A549 (cell line): ENCODE measurements around the gene IGSF5. TPM values are rescaled to one million over a fixed set of nuclear protein-coding genes. Genes with fewer than 3 reads are reported as not detected.

Experiments used
- ATAC-seq, 2 experiments: fragments of 200-7000 bp in 1 of 2; fragments of >200 bp in 1 of 2; cut with Nextera tagmentation in 1 of 2; cut with Tn5 transposase in 1 of 2; 3 replicates each; pipeline versions ENCODE4 v1.8.0 to v1.9.1; 2018 to 2020; ENCODE audit warnings: mild to moderate bottlenecking in 1 of 2, moderate library complexity in 1 of 2
- CTCF ChIA-PET: fragments of 300-600 bp; sonication (Branson Sonifier 250); formaldehyde crosslinking; extraction: SDS; loops from one replicate; lab custom pipeline; 2021; ENCODE audit warnings: antibody characterized with exemption, inconsistent platforms; lab: Yijun Ruan, JAX
- POLR2A ChIA-PET: fragments of 350-600 bp; formaldehyde crosslinking; extraction: SDS; loops from one replicate; lab custom pipeline; 2021; ENCODE audit warnings: antibody characterized with exemption, inconsistent platforms; lab: Yijun Ruan, JAX
- DNase-seq, 2 experiments: peaks; one replicate each; pipeline versions ENCODE4 v3.0.0 to v3.0.0-alpha.2; 2011 to 2016; ENCODE audit warnings: low read depth in 1 of 2, low spot score in 1 of 2
- FAIRE-seq: peaks from 2 replicates; lab custom pipeline; 2011; peaks lifted over from hg19 to GRCh38; lab: Jason Lieb, UNC
- H3K27ac ChIP-seq, 2 experiments: fragments of >200 bp; sonication (Bioruptor Twin); formaldehyde crosslinking; 3 replicates each; pipeline ENCODE4 v1.5.1; 2016 to 2017
- H3K4me1 ChIP-seq: fragments of >200 bp; sonication (Bioruptor Twin); formaldehyde crosslinking; 3 replicates; pipeline ENCODE4 v1.6.1; 2016
- H3K4me2 ChIP-seq: fragments of >200 bp; sonication (Bioruptor Twin); formaldehyde crosslinking; 3 replicates; pipeline ENCODE4 v1.6.1; 2016
- H3K4me3 ChIP-seq: fragments of >200 bp; sonication (Bioruptor Twin); formaldehyde crosslinking; 3 replicates; pipeline ENCODE4 v1.5.1; 2016
- H3K9me3 ChIP-seq: fragments of >200 bp; sonication (Bioruptor Twin); formaldehyde crosslinking; 3 replicates; pipeline ENCODE4 v1.6.1; 2016
- BHLHE40 ChIP-seq: IDR thresholded peaks from 2 replicates; pipeline ENCODE4 v1.6.1; 2012; ENCODE audit warnings: low read depth, low read length, inconsistent platforms
- CBX8 ChIP-seq: fragments of 200-600 bp; sonication (generic); IDR thresholded peaks from 2 replicates; pipeline ENCODE4 v1.6.1; 2016
- EHF ChIP-seq: fragments of 250-450 bp; sonication (Bioruptor Pico); IDR thresholded peaks from 2 replicates; pipeline ENCODE4 v1.5.0; 2020; ENCODE audit warnings: mild to moderate bottlenecking
- EHMT2 ChIP-seq: fragments of 200-600 bp; sonication (generic); IDR thresholded peaks from 2 replicates; pipeline ENCODE4 v1.6.1; 2016; ENCODE audit warnings: antibody characterized with exemption, low read depth, mild to moderate bottlenecking, moderate library complexity
- ESRRA ChIP-seq: fragments of 150-350 bp; IDR thresholded peaks from 2 replicates; pipeline ENCODE4 v1.6.1; 2014; ENCODE audit warnings: mild to moderate bottlenecking, low read length, borderline replicate concordance
- FOSB ChIP-seq: fragments of 250-450 bp; sonication (Bioruptor Pico); IDR thresholded peaks from 2 replicates; pipeline ENCODE4 v1.5.0; 2020; ENCODE audit warnings: mild to moderate bottlenecking, moderate library complexity
- FOSL2 ChIP-seq, 2 experiments: fragments of 450-650 bp in 1 of 2; fragments of >200 bp in 1 of 2; sonication (Bioruptor Twin) in 1 of 2; formaldehyde crosslinking; IDR thresholded peaks; 2 replicates each; pipeline versions ENCODE4 v1.5.0 to v1.6.1; 2016 to 2020; ENCODE audit warnings: mild to moderate bottlenecking in 1 of 2, moderate library complexity in 1 of 2
- HOXA7 ChIP-seq: fragments of 250-450 bp; sonication (Bioruptor Pico); IDR thresholded peaks from 2 replicates; pipeline ENCODE4 v1.5.0; 2020; ENCODE audit warnings: mild to moderate bottlenecking, moderate library complexity
- HOXB5 ChIP-seq: fragments of 250-450 bp; sonication (Bioruptor Pico); IDR thresholded peaks from 2 replicates; pipeline ENCODE4 v1.5.0; 2020; ENCODE audit warnings: mild to moderate bottlenecking, moderate library complexity
- KDM1A ChIP-seq: fragments of 200-600 bp; sonication (generic); IDR thresholded peaks from 2 replicates; pipeline ENCODE4 v1.6.1; 2016; ENCODE audit warnings: low read depth, mild to moderate bottlenecking
- KDM5A ChIP-seq: fragments of 200-600 bp; sonication (generic); IDR thresholded peaks from 2 replicates; pipeline ENCODE4 v1.6.1; 2016; ENCODE audit warnings: antibody characterized with exemption, mild to moderate bottlenecking
- MYC ChIP-seq: IDR thresholded peaks from 2 replicates; pipeline ENCODE4 v1.6.1; 2012; ENCODE audit warnings: mild to moderate bottlenecking, inconsistent platforms, low read length, improper control_type of control experiment, borderline replicate concordance
- PHF8 ChIP-seq: fragments of 200-600 bp; sonication (generic); IDR thresholded peaks from 2 replicates; pipeline ENCODE4 v1.6.1; 2016; ENCODE audit warnings: low read depth, mild to moderate bottlenecking, antibody characterized with exemption, moderate library complexity, borderline replicate concordance
- RAD21 ChIP-seq, 2 experiments: fragments of >200 bp in 1 of 2; sonication (Bioruptor Twin) in 1 of 2; formaldehyde crosslinking in 1 of 2; IDR thresholded peaks in 1 of 2; conservative IDR thresholded peaks in 1 of 2; 2 replicates in 1 of 2; 3 replicates in 1 of 2; pipeline ENCODE4 v1.6.1; 2012 to 2018; ENCODE audit warnings: inconsistent platforms in 1 of 2
- RARB ChIP-seq: fragments of 250-450 bp; sonication (Bioruptor Pico); IDR thresholded peaks from 2 replicates; pipeline ENCODE4 v1.8.0; 2021; ENCODE audit warnings: mild to moderate bottlenecking, moderate library complexity
- RCOR1 ChIP-seq: fragments of 150-350 bp; IDR thresholded peaks from 2 replicates; pipeline ENCODE4 v1.6.1; 2014; ENCODE audit warnings: antibody characterized with exemption, low read length, low read depth
- RFX5 ChIP-seq: fragments of 450-650 bp; IDR thresholded peaks from 2 replicates; pipeline ENCODE4 v1.7.1; 2014; ENCODE audit warnings: antibody characterized with exemption, mild to moderate bottlenecking, moderate library complexity
- RNF2 ChIP-seq: fragments of 200-600 bp; sonication (generic); IDR thresholded peaks from 2 replicates; pipeline ENCODE4 v1.6.1; 2016; ENCODE audit warnings: low read depth, mild to moderate bottlenecking, antibody characterized with exemption, moderate library complexity, borderline replicate concordance
- TP53 ChIP-seq: fragments of 250-450 bp; sonication (Bioruptor Pico); IDR thresholded peaks from 2 replicates; pipeline ENCODE4 v1.5.0; 2021; ENCODE audit warnings: mild to moderate bottlenecking, moderate library complexity
- WGBS: methylation state at CpG from one replicate; pipeline ENCODE4 v1.1.6; 2017; ENCODE audit errors: missing lambda C conversion rate; 5-methylcytosine and 5-hydroxymethylcytosine counted together
- polyA plus RNA-seq, 4 experiments: library from polyadenylated mRNA; depleted of rRNA in 3 of 4; stranded (reverse); fragments of >200 nt; fragmentation: RNase III in 1 of 4; extraction: RNeasy Plus Mini Kit Qiagen cat#74134 plus additional on column Dnase treatment in 1 of 4; gene quantifications; 2 replicates in 3 of 4; 3 replicates in 1 of 4; pipeline ENCODE4 v1.2.3, GENCODE V29; 2011 to 2017
- TF ChIP-seq, protein P1 (sequence below): fragments of >200 bp; sonication (Bioruptor Twin); formaldehyde crosslinking; IDR thresholded peaks from 3 replicates; pipeline ENCODE4 v1.5.1; 2016
- TF ChIP-seq, protein P2 (sequence below): fragments of 200-600 bp; sonication (generic); IDR thresholded peaks from 2 replicates; pipeline ENCODE4 v1.6.1; 2016; ENCODE audit warnings: antibody characterized with exemption, mild to moderate bottlenecking, moderate library complexity
- TF ChIP-seq, protein P3 (sequence below): fragments of 150-350 bp; IDR thresholded peaks from 2 replicates; pipeline ENCODE4 v1.6.1; 2014; ENCODE audit warnings: low read depth, mild to moderate bottlenecking, low read length
- TF ChIP-seq, protein P4 (sequence below): fragments of 250-450 bp; sonication (Bioruptor Pico); IDR thresholded peaks from 2 replicates; pipeline ENCODE4 v1.5.0; 2020; ENCODE audit warnings: low read depth, mild to moderate bottlenecking, moderate library complexity
- TF ChIP-seq, protein P5 (sequence below): IDR thresholded peaks from 2 replicates; pipeline ENCODE4 v1.6.1; 2012
- TF ChIP-seq, protein P6 (sequence below): fragments of 250-450 bp; sonication (Bioruptor Pico); IDR thresholded peaks from 2 replicates; pipeline ENCODE4 v1.5.0; 2021; ENCODE audit warnings: mild to moderate bottlenecking, moderate library complexity, borderline replicate concordance

Gene IGSF5
- polyA plus RNA-seq, 2 of the 4 experiments (the other 2 are of a cell fraction) = not detected

DNA sequence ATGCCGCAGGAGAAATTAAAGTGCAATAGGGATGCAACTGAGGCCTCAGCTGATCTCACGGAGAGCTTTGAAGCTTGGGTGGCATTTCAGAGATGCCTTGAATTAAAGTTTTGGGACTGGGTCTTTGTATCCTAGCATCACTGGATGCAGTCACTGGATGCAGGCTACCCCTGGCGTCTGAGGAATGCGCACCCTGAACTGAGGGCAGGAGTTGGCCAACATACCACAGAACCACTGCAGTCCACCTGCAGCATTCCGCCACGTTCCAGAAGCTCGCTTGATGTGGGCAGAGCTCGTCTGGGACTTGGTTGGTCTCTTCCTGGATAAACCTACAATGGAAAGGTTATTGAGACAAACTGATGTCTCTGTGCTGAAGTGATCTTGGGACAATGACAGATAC is 34.1 kb upstream of the IGSF5 start:
- ATAC-seq (no peak), FAIRE-seq (no peak), DNase-seq (no peak)
- ChIA-PET POLR2A (no interaction called here), CTCF (interaction anchor here (0.5 to 16.0 kb wide), 5 partner anchors 19 to 269 kb away, joined by 3 to 176 read pairs (median 4); no protein-coding TSS in a partner anchor)
- Histone ChIP-seq H3K4me2 (no peak overlapping the region), H3K4me1 (0 out of 3 replicates have a peak, but pooled peaks cover 4% of the 10 kb centered on the region), H3K27ac (no peak overlapping the region), H3K9me3 (no peaks in the 10 kb centered on the region), H3K4me3 (no peak overlapping the region)
- WGBS = 81% methylated on average over 8 of the region's 8 CpGs
- TF ChIP-seq, protein P1, sequence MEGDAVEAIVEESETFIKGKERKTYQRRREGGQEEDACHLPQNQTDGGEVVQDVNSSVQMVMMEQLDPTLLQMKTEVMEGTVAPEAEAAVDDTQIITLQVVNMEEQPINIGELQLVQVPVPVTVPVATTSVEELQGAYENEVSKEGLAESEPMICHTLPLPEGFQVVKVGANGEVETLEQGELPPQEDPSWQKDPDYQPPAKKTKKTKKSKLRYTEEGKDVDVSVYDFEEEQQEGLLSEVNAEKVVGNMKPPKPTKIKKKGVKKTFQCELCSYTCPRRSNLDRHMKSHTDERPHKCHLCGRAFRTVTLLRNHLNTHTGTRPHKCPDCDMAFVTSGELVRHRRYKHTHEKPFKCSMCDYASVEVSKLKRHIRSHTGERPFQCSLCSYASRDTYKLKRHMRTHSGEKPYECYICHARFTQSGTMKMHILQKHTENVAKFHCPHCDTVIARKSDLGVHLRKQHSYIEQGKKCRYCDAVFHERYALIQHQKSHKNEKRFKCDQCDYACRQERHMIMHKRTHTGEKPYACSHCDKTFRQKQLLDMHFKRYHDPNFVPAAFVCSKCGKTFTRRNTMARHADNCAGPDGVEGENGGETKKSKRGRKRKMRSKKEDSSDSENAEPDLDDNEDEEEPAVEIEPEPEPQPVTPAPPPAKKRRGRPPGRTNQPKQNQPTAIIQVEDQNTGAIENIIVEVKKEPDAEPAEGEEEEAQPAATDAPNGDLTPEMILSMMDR = no peak
- TF ChIP-seq HOXB5 (CRISPR knock-in tag) (no peak), MYC (no peak), PHF8 (no peak), ESRRA (no peak), EHF (CRISPR knock-in tag) (no peak), HOXA7 (CRISPR knock-in tag) (no peak), RCOR1 (no peak), RNF2 (no peak), CBX8 (no peak), BHLHE40 (no peak), RFX5 (no peak)
- TF ChIP-seq, protein P2, sequence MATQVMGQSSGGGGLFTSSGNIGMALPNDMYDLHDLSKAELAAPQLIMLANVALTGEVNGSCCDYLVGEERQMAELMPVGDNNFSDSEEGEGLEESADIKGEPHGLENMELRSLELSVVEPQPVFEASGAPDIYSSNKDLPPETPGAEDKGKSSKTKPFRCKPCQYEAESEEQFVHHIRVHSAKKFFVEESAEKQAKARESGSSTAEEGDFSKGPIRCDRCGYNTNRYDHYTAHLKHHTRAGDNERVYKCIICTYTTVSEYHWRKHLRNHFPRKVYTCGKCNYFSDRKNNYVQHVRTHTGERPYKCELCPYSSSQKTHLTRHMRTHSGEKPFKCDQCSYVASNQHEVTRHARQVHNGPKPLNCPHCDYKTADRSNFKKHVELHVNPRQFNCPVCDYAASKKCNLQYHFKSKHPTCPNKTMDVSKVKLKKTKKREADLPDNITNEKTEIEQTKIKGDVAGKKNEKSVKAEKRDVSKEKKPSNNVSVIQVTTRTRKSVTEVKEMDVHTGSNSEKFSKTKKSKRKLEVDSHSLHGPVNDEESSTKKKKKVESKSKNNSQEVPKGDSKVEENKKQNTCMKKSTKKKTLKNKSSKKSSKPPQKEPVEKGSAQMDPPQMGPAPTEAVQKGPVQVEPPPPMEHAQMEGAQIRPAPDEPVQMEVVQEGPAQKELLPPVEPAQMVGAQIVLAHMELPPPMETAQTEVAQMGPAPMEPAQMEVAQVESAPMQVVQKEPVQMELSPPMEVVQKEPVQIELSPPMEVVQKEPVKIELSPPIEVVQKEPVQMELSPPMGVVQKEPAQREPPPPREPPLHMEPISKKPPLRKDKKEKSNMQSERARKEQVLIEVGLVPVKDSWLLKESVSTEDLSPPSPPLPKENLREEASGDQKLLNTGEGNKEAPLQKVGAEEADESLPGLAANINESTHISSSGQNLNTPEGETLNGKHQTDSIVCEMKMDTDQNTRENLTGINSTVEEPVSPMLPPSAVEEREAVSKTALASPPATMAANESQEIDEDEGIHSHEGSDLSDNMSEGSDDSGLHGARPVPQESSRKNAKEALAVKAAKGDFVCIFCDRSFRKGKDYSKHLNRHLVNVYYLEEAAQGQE = no peak
- TF ChIP-seq, protein P3, sequence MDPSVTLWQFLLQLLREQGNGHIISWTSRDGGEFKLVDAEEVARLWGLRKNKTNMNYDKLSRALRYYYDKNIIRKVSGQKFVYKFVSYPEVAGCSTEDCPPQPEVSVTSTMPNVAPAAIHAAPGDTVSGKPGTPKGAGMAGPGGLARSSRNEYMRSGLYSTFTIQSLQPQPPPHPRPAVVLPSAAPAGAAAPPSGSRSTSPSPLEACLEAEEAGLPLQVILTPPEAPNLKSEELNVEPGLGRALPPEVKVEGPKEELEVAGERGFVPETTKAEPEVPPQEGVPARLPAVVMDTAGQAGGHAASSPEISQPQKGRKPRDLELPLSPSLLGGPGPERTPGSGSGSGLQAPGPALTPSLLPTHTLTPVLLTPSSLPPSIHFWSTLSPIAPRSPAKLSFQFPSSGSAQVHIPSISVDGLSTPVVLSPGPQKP = no peak
- TF ChIP-seq, protein P4, sequence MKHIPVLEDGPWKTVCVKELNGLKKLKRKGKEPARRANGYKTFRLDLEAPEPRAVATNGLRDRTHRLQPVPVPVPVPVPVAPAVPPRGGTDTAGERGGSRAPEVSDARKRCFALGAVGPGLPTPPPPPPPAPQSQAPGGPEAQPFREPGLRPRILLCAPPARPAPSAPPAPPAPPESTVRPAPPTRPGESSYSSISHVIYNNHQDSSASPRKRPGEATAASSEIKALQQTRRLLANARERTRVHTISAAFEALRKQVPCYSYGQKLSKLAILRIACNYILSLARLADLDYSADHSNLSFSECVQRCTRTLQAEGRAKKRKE (CRISPR knock-in tag) = no peak
- TF ChIP-seq, protein P5, sequence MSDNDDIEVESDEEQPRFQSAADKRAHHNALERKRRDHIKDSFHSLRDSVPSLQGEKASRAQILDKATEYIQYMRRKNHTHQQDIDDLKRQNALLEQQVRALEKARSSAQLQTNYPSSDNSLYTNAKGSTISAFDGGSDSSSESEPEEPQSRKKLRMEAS = no peak

DNA sequence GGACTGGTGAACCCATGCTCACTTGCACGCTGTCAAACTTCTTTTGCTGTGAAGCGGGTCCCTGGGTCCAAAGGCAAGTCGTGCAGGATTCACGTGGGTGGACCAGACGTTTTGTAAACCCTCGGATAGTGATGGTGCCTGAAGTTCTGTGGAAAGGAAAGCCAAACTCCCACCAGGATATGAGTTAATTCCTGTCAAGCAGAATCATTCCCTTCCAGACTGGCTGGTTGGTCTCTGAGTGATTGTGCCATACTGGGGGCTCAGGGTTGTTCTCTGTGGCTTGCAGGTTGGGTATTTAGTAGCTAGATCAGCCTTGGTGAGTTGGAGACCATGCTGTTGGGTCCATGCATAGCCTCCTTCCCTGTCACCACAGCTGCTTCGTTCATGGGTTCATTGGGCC is 32.7 kb upstream of the IGSF5 start:
- Histone ChIP-seq H3K4me3 (no peak overlapping the region), H3K4me2 (no peak overlapping the region), H3K27ac (peak overlapping the region in 1 of 2 experiments; percentile 8; a peak in 1 of 6 replicates), H3K4me1 (0 out of 3 replicates have a peak, but pooled peaks cover 4% of the 10 kb centered on the region), H3K9me3 (no peaks in the 10 kb centered on the region)
- ChIA-PET CTCF (interaction anchor here (1.2 to 16.0 kb wide), 4 partner anchors 36 to 271 kb away, joined by 3 to 176 read pairs (median 3); no protein-coding TSS in a partner anchor), POLR2A (no interaction called here)
- no peak for DNase-seq
- ATAC-seq = no peak
- no peak for FAIRE-seq
- 50% methylated on average over 2 of the region's 7 CpGs for WGBS
- TF ChIP-seq, protein P4 (CRISPR knock-in tag) = no peak
- TF ChIP-seq FOSL2 (IDR thresholded peaks at IDR 0.05) (no peak), FOSL2 (CRISPR knock-in tag; IDR thresholded peaks at IDR 0.05) (no peak), BHLHE40 (no peak), RAD21 (conservative IDR thresholded peaks at IDR 0.05 in 1 of 2, IDR thresholded peaks at IDR 0.05 in 1 of 2) (no peak), KDM1A (no peak), RARB (CRISPR knock-in tag) (no peak), FOSB (CRISPR knock-in tag) (no peak), TP53 (CRISPR knock-in tag) (no peak), RCOR1 (no peak), KDM5A (no peak), EHMT2 (no peak)
- TF ChIP-seq, protein P6, sequence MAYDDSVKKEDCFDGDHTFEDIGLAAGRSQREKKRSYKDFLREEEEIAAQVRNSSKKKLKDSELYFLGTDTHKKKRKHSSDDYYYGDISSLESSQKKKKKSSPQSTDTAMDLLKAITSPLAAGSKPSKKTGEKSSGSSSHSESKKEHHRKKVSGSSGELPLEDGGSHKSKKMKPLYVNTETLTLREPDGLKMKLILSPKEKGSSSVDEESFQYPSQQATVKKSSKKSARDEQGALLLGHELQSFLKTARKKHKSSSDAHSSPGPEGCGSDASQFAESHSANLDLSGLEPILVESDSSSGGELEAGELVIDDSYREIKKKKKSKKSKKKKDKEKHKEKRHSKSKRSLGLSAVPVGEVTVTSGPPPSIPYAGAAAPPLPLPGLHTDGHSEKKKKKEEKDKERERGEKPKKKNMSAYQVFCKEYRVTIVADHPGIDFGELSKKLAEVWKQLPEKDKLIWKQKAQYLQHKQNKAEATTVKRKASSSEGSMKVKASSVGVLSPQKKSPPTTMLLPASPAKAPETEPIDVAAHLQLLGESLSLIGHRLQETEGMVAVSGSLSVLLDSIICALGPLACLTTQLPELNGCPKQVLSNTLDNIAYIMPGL (CRISPR knock-in tag) = no peak
